Measurements from ENCODE around the gene LMTK2.
"Not testable (repeated sequence)": the region's sequence is repeated elsewhere in the genome, so short reads cannot be mapped to it uniquely, and the experiment has no call there.

Gene LMTK2

GRCh38 chr7:98217623-98218582 is 111.2 kb downstream of the LMTK2 start:
- no peak overlapping the region for H3K9ac ChIP-seq (ENCODE audit: low read depth, low read length)
- no peak overlapping the region for H3K27ac ChIP-seq (ENCODE audit: low read length)
- H3K4me1 ChIP-seq (ENCODE audit: insufficient read depth, low read length): no peaks in the 10 kb centered on the region
- TF ChIP-seq EZH2 (IDR thresholded peaks at IDR 0.05; ENCODE audit: borderline replicate concordance, low read depth, low read length, severe bottlenecking) (no peak), CTCF (IDR thresholded peaks at IDR 0.05; ENCODE audit: borderline replicate concordance, extremely low read depth, low read length, poor library complexity, severe bottlenecking) (no peak)
- no peak for ATAC-seq (ENCODE audit: insufficient read depth, low read depth)
- no peak for DNase-seq
- H3K79me2 ChIP-seq (ENCODE audit: insufficient read depth, low read length): no peaks in the 10 kb centered on the region
- no peaks in the 10 kb centered on the region for H3K27me3 ChIP-seq (ENCODE audit: insufficient read depth, low read length, poor library complexity)
- H3K4me3 ChIP-seq (ENCODE audit: low read depth in 1 of 2, low read length in 2 of 2): no peak overlapping the region
- peaks cover 19% of the 10 kb centered on the region for H3K36me3 ChIP-seq (ENCODE audit: insufficient read depth, low read length)
- H3K4me2 ChIP-seq (ENCODE audit: insufficient read depth, low read length): no peak overlapping the region
- H2AFZ ChIP-seq (ENCODE audit: low read depth, low read length): no peak overlapping the region
- no peaks in the 10 kb centered on the region for H3K9me3 ChIP-seq (ENCODE audit: insufficient read depth, low read length, severe bottlenecking)
- peaks cover 5% of the 10 kb centered on the region; the same call in 1 of the 2 replicates for H4K20me1 ChIP-seq (ENCODE audit: insufficient read depth, low read length)

GRCh38 chr7:98219382-98219781 is 112.7 kb downstream of the LMTK2 start:
- H3K4me2 ChIP-seq (ENCODE audit: insufficient read depth, low read length); DNase-seq; H3K4me3 ChIP-seq (ENCODE audit: low read depth in 1 of 2, low read length in 2 of 2); H3K9ac ChIP-seq (ENCODE audit: low read depth, low read length); H3K79me2 ChIP-seq (ENCODE audit: insufficient read depth, low read length); H4K20me1 ChIP-seq (ENCODE audit: insufficient read depth, low read length); ATAC-seq (ENCODE audit: insufficient read depth, low read depth); H3K9me3 ChIP-seq (ENCODE audit: insufficient read depth, low read length, severe bottlenecking); H2AFZ ChIP-seq (ENCODE audit: low read depth, low read length); H3K4me1 ChIP-seq (ENCODE audit: insufficient read depth, low read length); H3K27ac ChIP-seq (ENCODE audit: low read length); H3K27me3 ChIP-seq (ENCODE audit: insufficient read depth, low read length, poor library complexity): not testable (repeated sequence)
- peaks cover 19% of the 10 kb centered on the region for H3K36me3 ChIP-seq (ENCODE audit: insufficient read depth, low read length)

- Histone ChIP-seq H3K27me3 (ENCODE audit: insufficient read depth, low read length, poor library complexity) (no peaks in the 10 kb centered on the region), H3K4me3 (ENCODE audit: low read depth in 1 of 2, low read length in 2 of 2) (no peak overlapping the region), H3K79me2 (ENCODE audit: insufficient read depth, low read length) (no peaks in the 10 kb centered on the region), H4K20me1 (ENCODE audit: insufficient read depth, low read length) (peaks cover 5% of the 10 kb centered on the region; the same call in 1 of the 2 replicates), H3K9me3 (ENCODE audit: insufficient read depth, low read length, severe bottlenecking) (no peaks in the 10 kb centered on the region), H3K4me1 (ENCODE audit: insufficient read depth, low read length) (no peaks in the 10 kb centered on the region), H3K4me2 (ENCODE audit: insufficient read depth, low read length) (no peak overlapping the region), H3K36me3 (ENCODE audit: insufficient read depth, low read length) (peaks cover 22% of the 10 kb centered on the region), H2AFZ (ENCODE audit: low read depth, low read length) (no peak overlapping the region), H3K27ac (ENCODE audit: low read length) (no peak overlapping the region), H3K9ac (ENCODE audit: low read depth, low read length) (no peak overlapping the region)
- ATAC-seq (ENCODE audit: insufficient read depth, low read depth): no peak
- no peak for DNase-seq
- TF ChIP-seq CTCF (IDR thresholded peaks at IDR 0.05; ENCODE audit: borderline replicate concordance, extremely low read depth, low read length, poor library complexity, severe bottlenecking): no peak
- no peak for TF ChIP-seq EZH2 (IDR thresholded peaks at IDR 0.05; ENCODE audit: borderline replicate concordance, low read depth, low read length, severe bottlenecking)
Measured at GRCh38 chr7:98221611-98222532, 115.2 kb downstream of the LMTK2 start.
